Measurements from ENCODE around the gene ZSWIM5. TPM values are rescaled to one million over a fixed set of nuclear protein-coding genes. Genes with fewer than 3 reads are reported as not detected.

ZSWIM5 gene
- total and polyA plus RNA-seq, 4 donors, result 0.67 to 2.9 (median 1.3) TPM

DNA sequence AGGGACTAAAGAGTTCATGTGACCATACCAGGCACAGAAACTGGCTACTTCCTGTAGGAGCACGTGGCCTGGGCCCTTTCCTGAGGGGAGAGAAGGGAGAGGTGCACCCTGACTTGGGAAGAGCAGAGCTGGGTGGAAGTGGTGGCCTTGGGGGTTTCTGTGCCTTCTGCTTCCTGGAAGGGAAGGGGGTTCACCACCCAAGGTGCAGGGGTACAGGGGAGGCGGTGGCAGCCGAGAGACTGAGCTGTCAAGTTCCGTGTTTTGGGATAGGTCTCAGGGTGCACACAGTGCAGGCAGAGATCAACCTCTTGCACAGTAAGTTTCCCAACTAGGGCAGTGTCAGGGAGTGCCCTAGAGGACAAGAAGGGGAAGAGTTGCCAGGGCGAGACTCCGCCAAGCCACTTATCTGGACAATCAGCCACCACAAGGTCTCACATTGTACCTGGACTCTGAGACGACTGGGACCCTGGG lies 205.4 kb downstream of the ZSWIM5 start:
- Histone ChIP-seq H3K9ac (ENCODE audit: low read depth in 1 of 2, low read length in 2 of 2) (no peak overlapping the region), H3K4me1 (ENCODE audit: control insufficient read depth in 4 of 4, insufficient read depth in 4 of 4, low read length in 3 of 4) (peaks cover 0 to 4% (median 2%) of the 10 kb centered on the region in 4 donors), H3K27ac (ENCODE audit: low read depth in 1 of 2, low read length in 2 of 2) (no peak overlapping the region), H3K27me3 (ENCODE audit: control insufficient read depth in 4 of 4, insufficient read depth in 4 of 4, low read length in 3 of 4) (no peaks in the 10 kb centered on the region), H3K9me3 (ENCODE audit: control insufficient read depth in 4 of 4, low read length in 3 of 4) (no peaks in the 10 kb centered on the region), H3K4me3 (ENCODE audit: low read depth in 1 of 3, low read length in 3 of 3) (no peak overlapping the region), H3K36me3 (ENCODE audit: control insufficient read depth in 4 of 4, insufficient read depth in 3 of 4, low read depth in 1 of 4, low read length in 3 of 4) (peaks cover 24 to 41% (median 32%) of the 10 kb centered on the region in 4 donors)
- TF ChIP-seq, protein P1, sequence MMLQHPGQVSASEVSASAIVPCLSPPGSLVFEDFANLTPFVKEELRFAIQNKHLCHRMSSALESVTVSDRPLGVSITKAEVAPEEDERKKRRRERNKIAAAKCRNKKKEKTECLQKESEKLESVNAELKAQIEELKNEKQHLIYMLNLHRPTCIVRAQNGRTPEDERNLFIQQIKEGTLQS (IDR thresholded peaks at IDR 0.05), result no peak
- no peak for TF ChIP-seq RAD21 (IDR thresholded peaks at IDR 0.05)
- TF ChIP-seq, protein P2, sequence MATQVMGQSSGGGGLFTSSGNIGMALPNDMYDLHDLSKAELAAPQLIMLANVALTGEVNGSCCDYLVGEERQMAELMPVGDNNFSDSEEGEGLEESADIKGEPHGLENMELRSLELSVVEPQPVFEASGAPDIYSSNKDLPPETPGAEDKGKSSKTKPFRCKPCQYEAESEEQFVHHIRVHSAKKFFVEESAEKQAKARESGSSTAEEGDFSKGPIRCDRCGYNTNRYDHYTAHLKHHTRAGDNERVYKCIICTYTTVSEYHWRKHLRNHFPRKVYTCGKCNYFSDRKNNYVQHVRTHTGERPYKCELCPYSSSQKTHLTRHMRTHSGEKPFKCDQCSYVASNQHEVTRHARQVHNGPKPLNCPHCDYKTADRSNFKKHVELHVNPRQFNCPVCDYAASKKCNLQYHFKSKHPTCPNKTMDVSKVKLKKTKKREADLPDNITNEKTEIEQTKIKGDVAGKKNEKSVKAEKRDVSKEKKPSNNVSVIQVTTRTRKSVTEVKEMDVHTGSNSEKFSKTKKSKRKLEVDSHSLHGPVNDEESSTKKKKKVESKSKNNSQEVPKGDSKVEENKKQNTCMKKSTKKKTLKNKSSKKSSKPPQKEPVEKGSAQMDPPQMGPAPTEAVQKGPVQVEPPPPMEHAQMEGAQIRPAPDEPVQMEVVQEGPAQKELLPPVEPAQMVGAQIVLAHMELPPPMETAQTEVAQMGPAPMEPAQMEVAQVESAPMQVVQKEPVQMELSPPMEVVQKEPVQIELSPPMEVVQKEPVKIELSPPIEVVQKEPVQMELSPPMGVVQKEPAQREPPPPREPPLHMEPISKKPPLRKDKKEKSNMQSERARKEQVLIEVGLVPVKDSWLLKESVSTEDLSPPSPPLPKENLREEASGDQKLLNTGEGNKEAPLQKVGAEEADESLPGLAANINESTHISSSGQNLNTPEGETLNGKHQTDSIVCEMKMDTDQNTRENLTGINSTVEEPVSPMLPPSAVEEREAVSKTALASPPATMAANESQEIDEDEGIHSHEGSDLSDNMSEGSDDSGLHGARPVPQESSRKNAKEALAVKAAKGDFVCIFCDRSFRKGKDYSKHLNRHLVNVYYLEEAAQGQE (IDR thresholded peaks at IDR 0.05), result no peak
- no peak for TF ChIP-seq HNF4A (conservative IDR thresholded peaks at IDR 0.05)
- TF ChIP-seq, protein P3, sequence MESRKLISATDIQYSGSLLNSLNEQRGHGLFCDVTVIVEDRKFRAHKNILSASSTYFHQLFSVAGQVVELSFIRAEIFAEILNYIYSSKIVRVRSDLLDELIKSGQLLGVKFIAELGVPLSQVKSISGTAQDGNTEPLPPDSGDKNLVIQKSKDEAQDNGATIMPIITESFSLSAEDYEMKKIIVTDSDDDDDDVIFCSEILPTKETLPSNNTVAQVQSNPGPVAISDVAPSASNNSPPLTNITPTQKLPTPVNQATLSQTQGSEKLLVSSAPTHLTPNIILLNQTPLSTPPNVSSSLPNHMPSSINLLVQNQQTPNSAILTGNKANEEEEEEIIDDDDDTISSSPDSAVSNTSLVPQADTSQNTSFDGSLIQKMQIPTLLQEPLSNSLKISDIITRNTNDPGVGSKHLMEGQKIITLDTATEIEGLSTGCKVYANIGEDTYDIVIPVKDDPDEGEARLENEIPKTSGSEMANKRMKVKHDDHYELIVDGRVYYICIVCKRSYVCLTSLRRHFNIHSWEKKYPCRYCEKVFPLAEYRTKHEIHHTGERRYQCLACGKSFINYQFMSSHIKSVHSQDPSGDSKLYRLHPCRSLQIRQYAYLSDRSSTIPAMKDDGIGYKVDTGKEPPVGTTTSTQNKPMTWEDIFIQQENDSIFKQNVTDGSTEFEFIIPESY (IDR thresholded peaks at IDR 0.05), result no peak
- no peak for TF ChIP-seq GABPA (IDR thresholded peaks at IDR 0.05 in 1 of 2, conservative IDR thresholded peaks at IDR 0.05 in 1 of 2)
- TF ChIP-seq, protein P4, sequence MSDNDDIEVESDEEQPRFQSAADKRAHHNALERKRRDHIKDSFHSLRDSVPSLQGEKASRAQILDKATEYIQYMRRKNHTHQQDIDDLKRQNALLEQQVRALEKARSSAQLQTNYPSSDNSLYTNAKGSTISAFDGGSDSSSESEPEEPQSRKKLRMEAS (IDR thresholded peaks at IDR 0.05), result no peak
- 68% methylated on average over 7 of the region's 7 CpGs for WGBS
- DNase-seq (ENCODE audit: low spot score), result no peak

DNA sequence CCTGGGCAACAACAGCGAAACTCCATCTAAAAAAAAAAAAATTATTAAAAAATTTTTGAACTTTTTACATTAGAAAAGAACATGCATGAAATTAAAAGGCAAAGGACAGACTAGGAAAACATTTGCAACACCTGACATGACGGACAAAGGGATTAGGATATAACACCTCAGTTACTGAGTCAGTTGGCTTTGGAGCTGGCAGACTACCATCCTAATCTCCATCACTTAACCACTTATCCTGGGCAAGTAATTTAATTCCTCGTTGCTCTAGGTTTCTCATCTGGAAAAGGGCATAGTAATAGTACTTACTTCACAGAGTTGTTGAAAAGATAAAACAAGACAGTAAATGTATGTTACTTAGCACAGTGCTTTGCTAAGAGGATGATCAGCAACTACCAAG lies 207.2 kb downstream of the ZSWIM5 start:
- Histone ChIP-seq H3K9me3 (ENCODE audit: control insufficient read depth in 4 of 4, low read length in 3 of 4) (no peaks in the 10 kb centered on the region), H3K27me3 (ENCODE audit: control insufficient read depth in 4 of 4, insufficient read depth in 4 of 4, low read length in 3 of 4) (no peaks in the 10 kb centered on the region), H3K4me1 (ENCODE audit: control insufficient read depth in 4 of 4, insufficient read depth in 4 of 4, low read length in 3 of 4) (peaks cover 0 to 4% (median 2%) of the 10 kb centered on the region in 4 donors), H3K9ac (ENCODE audit: low read depth in 1 of 2, low read length in 2 of 2) (no peak overlapping the region), H3K36me3 (ENCODE audit: control insufficient read depth in 4 of 4, insufficient read depth in 3 of 4, low read depth in 1 of 4, low read length in 3 of 4) (peaks cover 10 to 23% (median 16%) of the 10 kb centered on the region in 4 donors), H3K27ac (ENCODE audit: low read depth in 1 of 2, low read length in 2 of 2) (no peak overlapping the region), H3K4me3 (ENCODE audit: low read depth in 1 of 3, low read length in 3 of 3) (no peak overlapping the region)
- DNase-seq (ENCODE audit: low spot score), result no peak
- 84% methylated on average over 3 of the region's 3 CpGs for WGBS
- TF ChIP-seq, protein P3 (IDR thresholded peaks at IDR 0.05), result no peak
- no peak for TF ChIP-seq RXRA (IDR thresholded peaks at IDR 0.05)
- TF ChIP-seq HNF4G (IDR thresholded peaks at IDR 0.05), result no peak
- no peak for TF ChIP-seq RAD21 (IDR thresholded peaks at IDR 0.05)
- TF ChIP-seq NR2F2 (IDR thresholded peaks at IDR 0.05), result no peak
- TF ChIP-seq, protein P1 (IDR thresholded peaks at IDR 0.05), result no peak
- TF ChIP-seq, protein P4 (IDR thresholded peaks at IDR 0.05), result no peak
- TF ChIP-seq EGR1 (IDR thresholded peaks at IDR 0.05; ENCODE audit: low read depth in 2 of 2), result no peak
- TF ChIP-seq JUND (IDR thresholded peaks at IDR 0.05), result no peak
- TF ChIP-seq FOXA1 (IDR thresholded peaks at IDR 0.05), result no peak
- TF ChIP-seq YY1 (IDR thresholded peaks at IDR 0.05), result no peak
- TF ChIP-seq GABPA (IDR thresholded peaks at IDR 0.05 in 1 of 2, conservative IDR thresholded peaks at IDR 0.05 in 1 of 2), result no peak
- TF ChIP-seq SP1 (IDR thresholded peaks at IDR 0.05), result no peak
- TF ChIP-seq CTCF (IDR thresholded peaks at IDR 0.05; ENCODE audit: low read depth, low read length, missing input control), result no peak
- TF ChIP-seq, protein P2 (IDR thresholded peaks at IDR 0.05), result no peak

All from liver (tissue), 9 donors.